ENCODE measurements around the gene UBE3C.

- TF ChIP-seq FOXM1 (IDR thresholded peaks at IDR 0.05; ENCODE audit: borderline replicate concordance) (no peak), SP1 (IDR thresholded peaks at IDR 0.05) (no peak), FOXK2 (IDR thresholded peaks at IDR 0.05) (no peak), FOXA1 (IDR thresholded peaks at IDR 0.05) (no peak), HDGF (IDR thresholded peaks at IDR 0.05; ENCODE audit: borderline replicate concordance) (no peak), ELF4 (IDR thresholded peaks at IDR 0.05) (no peak), BHLHE40 (IDR thresholded peaks at IDR 0.05; ENCODE audit: borderline replicate concordance) (no peak), ZNF384 (IDR thresholded peaks at IDR 0.05) (no peak), LEF1 (IDR thresholded peaks at IDR 0.05; ENCODE audit: borderline replicate concordance) (no peak)
These were observed 26.0 kb upstream of the UBE3C start for GRCh38 chr7:157112706-157113105.

Data from HEK293T (cell line).